Neutrophil (primary cell): ENCODE measurements around the gene PRIMA1.

Source experiments
- H3K27ac ChIP-seq: fragments of 200-600 bp; sonication (generic); 2 replicates; pipeline ENCODE4 v1.5.1; 2016; ENCODE audit warnings: mild to moderate bottlenecking, moderate library complexity
- H3K27me3 ChIP-seq: fragments of 200-600 bp; sonication (generic); 2 replicates; pipeline ENCODE4 v1.6.0; 2016; ENCODE audit warnings: mild to moderate bottlenecking
- H3K36me3 ChIP-seq: fragments of 200-600 bp; sonication (generic); 2 replicates; pipeline ENCODE4 v1.5.1; 2017
- H3K4me1 ChIP-seq, 2 experiments: fragments of 200-600 bp in 1 of 2; sonication (generic) in 1 of 2; 1 replicate in 1 of 2; 2 replicates in 1 of 2; pipeline versions ENCODE4 v1.5.1 to v1.6.1; 2013 to 2016; ENCODE audit warnings: low read depth in 1 of 2, low read length in 1 of 2, mild to moderate bottlenecking in 1 of 2, moderate library complexity in 1 of 2; ENCODE audit not compliant: control insufficient read depth in 1 of 2, insufficient read depth in 1 of 2
- H3K4me3 ChIP-seq, 2 experiments: fragments of 200-600 bp in 1 of 2; sonication (generic) in 1 of 2; 1 replicate in 1 of 2; 2 replicates in 1 of 2; pipeline ENCODE4 v1.5.1; 2013 to 2016; ENCODE audit warnings: low read depth in 1 of 2, low read length in 1 of 2, mild to moderate bottlenecking in 1 of 2, moderate library complexity in 1 of 2
- H3K9me3 ChIP-seq: fragments of 200-600 bp; sonication (generic); 2 replicates; pipeline ENCODE4 v1.5.1; 2016
- TF ChIP-seq, protein P1 (sequence below): fragments of 200-600 bp; sonication (generic); IDR thresholded peaks from 2 replicates; pipeline ENCODE4 v1.5.1; 2016; ENCODE audit warnings: antibody characterized with exemption

The PRIMA1 gene

GRCh38 chr14:93803408-93804318, 15.4 kb upstream of the PRIMA1 start:
- Histone ChIP-seq H3K4me3 (no peak overlapping the region), H3K4me1 (no peaks in the 10 kb centered on the region), H3K27me3 (no peaks in the 10 kb centered on the region), H3K9me3 (no peaks in the 10 kb centered on the region), H3K36me3 (no peaks in the 10 kb centered on the region), H3K27ac (no peak overlapping the region)
- TF ChIP-seq, protein P1, sequence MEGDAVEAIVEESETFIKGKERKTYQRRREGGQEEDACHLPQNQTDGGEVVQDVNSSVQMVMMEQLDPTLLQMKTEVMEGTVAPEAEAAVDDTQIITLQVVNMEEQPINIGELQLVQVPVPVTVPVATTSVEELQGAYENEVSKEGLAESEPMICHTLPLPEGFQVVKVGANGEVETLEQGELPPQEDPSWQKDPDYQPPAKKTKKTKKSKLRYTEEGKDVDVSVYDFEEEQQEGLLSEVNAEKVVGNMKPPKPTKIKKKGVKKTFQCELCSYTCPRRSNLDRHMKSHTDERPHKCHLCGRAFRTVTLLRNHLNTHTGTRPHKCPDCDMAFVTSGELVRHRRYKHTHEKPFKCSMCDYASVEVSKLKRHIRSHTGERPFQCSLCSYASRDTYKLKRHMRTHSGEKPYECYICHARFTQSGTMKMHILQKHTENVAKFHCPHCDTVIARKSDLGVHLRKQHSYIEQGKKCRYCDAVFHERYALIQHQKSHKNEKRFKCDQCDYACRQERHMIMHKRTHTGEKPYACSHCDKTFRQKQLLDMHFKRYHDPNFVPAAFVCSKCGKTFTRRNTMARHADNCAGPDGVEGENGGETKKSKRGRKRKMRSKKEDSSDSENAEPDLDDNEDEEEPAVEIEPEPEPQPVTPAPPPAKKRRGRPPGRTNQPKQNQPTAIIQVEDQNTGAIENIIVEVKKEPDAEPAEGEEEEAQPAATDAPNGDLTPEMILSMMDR, result no peak

DNA sequence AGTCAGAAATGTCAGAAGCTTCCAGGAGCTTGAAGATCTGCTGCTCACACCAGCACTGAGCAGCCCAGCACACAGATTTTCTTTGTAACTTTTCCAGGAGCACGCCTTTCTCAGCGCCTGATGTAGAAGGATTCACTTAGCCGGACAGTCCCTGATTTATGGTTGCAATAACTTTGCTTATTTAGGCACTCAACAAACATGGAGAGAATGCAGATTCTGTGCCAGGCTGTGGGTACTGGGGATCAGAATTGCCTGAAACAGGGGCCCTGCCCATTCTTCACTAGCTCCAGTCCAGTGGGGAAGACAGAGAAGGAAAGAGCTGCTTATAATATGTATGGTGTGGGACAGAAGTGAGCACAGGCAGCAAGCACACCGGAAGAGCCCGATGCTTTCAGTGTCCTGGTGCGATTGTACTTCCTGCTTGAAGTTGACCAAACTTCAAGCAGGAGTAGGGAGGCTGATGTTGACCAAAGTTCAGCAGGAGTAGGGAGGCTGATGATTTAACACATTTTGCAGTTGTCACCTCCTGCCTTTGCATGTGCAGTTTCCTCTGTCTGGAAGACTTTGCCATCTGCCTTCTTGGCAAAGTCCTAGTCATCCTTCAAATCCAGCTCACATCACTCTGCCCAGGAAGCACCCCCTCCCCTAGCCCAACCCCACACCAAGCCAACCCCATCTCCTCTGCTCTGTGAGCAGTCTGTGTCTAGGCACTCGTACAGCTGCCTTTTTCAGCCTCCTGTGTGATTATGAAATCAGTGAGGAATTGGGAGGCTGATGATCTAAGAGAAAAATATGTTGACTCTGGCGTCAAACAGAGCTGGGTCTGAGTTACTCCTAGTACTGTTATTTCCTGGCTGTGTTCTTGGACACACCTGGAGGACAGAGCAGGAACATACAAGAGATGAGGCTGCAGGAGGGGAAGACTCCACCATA, 12.0 kb upstream of the PRIMA1 start:
- H3K9me3 ChIP-seq, result no peaks in the 10 kb centered on the region
- no peaks in the 10 kb centered on the region for H3K36me3 ChIP-seq
- no peak overlapping the region for H3K27ac ChIP-seq
- no peaks in the 10 kb centered on the region for H3K4me1 ChIP-seq
- H3K27me3 ChIP-seq, result no peaks in the 10 kb centered on the region
- no peak overlapping the region for H3K4me3 ChIP-seq
- TF ChIP-seq, protein P1, result no peak

- TF ChIP-seq, protein P1, result no peak
- peaks cover 2% of the 10 kb centered on the region for H3K27me3 ChIP-seq
- H3K4me3 ChIP-seq, result no peak overlapping the region
- no peaks in the 10 kb centered on the region for H3K36me3 ChIP-seq
- H3K4me1 ChIP-seq, result no peaks in the 10 kb centered on the region
- no peak overlapping the region for H3K27ac ChIP-seq
- H3K9me3 ChIP-seq, result no peaks in the 10 kb centered on the region
Measured at GRCh38 chr14:93799617-93799988, 11.3 kb upstream of the PRIMA1 start.

GRCh38 chr14:93797536-93797935, 9.3 kb upstream of the PRIMA1 start:
- Histone ChIP-seq H3K4me1 (no peaks in the 10 kb centered on the region), H3K9me3 (no peaks in the 10 kb centered on the region), H3K27ac (no peak overlapping the region), H3K4me3 (no peak overlapping the region), H3K27me3 (peaks cover 5% of the 10 kb centered on the region), H3K36me3 (no peaks in the 10 kb centered on the region)
- TF ChIP-seq, protein P1, result no peak

GRCh38 chr14:93797071-93797470, 8.8 kb upstream of the PRIMA1 start:
- H3K4me1 ChIP-seq, result no peaks in the 10 kb centered on the region

More at GRCh38 chr14:93797071-93797470, 8.8 kb upstream of the PRIMA1 start:
- Histone ChIP-seq H3K27me3 (peaks cover 7% of the 10 kb centered on the region), H3K4me3 (no peak overlapping the region), H3K27ac (no peak overlapping the region), H3K9me3 (no peaks in the 10 kb centered on the region), H3K36me3 (no peaks in the 10 kb centered on the region)
- TF ChIP-seq, protein P1, result no peak
